H9 (cell line): ENCODE measurements around the gene TRPM8. TPM values are rescaled to one million over a fixed set of nuclear protein-coding genes. Genes with fewer than 3 reads are reported as not detected.

ENCODE experiments used
- DNase-seq: peaks from one replicate; pipeline ENCODE4 v3.0.0-alpha.2; 2017
- H2AFZ ChIP-seq: one replicate; pipeline ENCODE4 v1.6.1; 2013; ENCODE audit warnings: mild to moderate bottlenecking, low read length, control low read depth, moderate library complexity
- H2AK5ac ChIP-seq: 2 replicates; pipeline ENCODE4 v1.6.1; 2013; ENCODE audit warnings: low read length, control low read depth, mixed read lengths; ENCODE audit not compliant: insufficient read length
- H2BK120ac ChIP-seq: one replicate; pipeline ENCODE4 v1.6.1; 2013; ENCODE audit warnings: low read depth, mild to moderate bottlenecking, low read length, control low read depth, inconsistent platforms; ENCODE audit not compliant: poor library complexity, severe bottlenecking
- H2BK12ac ChIP-seq: 2 replicates; pipeline ENCODE4 v1.6.1; 2013; ENCODE audit warnings: low read length, control low read depth, mixed read lengths, low read depth; ENCODE audit not compliant: insufficient read length
- H2BK15ac ChIP-seq: 2 replicates; pipeline ENCODE4 v1.6.1; 2013; ENCODE audit warnings: low read depth, low read length, control low read depth
- H2BK20ac ChIP-seq: one replicate; pipeline ENCODE4 v1.6.1; 2013; ENCODE audit warnings: low read depth, mild to moderate bottlenecking, low read length, control low read depth, inconsistent platforms; ENCODE audit not compliant: poor library complexity, severe bottlenecking
- H2BK5ac ChIP-seq: 2 replicates; pipeline ENCODE4 v1.6.1; 2013; ENCODE audit warnings: low read length, control low read depth, mixed read lengths; ENCODE audit not compliant: insufficient read length
- H3K14ac ChIP-seq: 2 replicates; pipeline ENCODE4 v1.6.1; 2013; ENCODE audit warnings: low read length, control low read depth; ENCODE audit not compliant: insufficient read depth
- H3K18ac ChIP-seq: 2 replicates; pipeline ENCODE4 v1.6.1; 2013; ENCODE audit warnings: low read depth, mild to moderate bottlenecking, mixed read lengths, low read length, control low read depth; ENCODE audit not compliant: insufficient read length
- H3K23ac ChIP-seq: 2 replicates; pipeline ENCODE4 v1.6.1; 2013; ENCODE audit warnings: low read length, control low read depth, mixed read lengths, low read depth; ENCODE audit not compliant: insufficient read length
- H3K23me2 ChIP-seq: 2 replicates; pipeline ENCODE4 v1.6.1; 2013; ENCODE audit warnings: low read depth, mild to moderate bottlenecking, mixed read lengths, low read length, control low read depth; ENCODE audit not compliant: insufficient read length, poor library complexity, severe bottlenecking
- H3K27ac ChIP-seq: 2 replicates; pipeline ENCODE4 v1.5.1; 2013; ENCODE audit warnings: low read length, control low read depth, mixed read lengths, low read depth; ENCODE audit not compliant: insufficient read length
- H3K27me3 ChIP-seq: 2 replicates; pipeline ENCODE4 v1.6.1; 2013; ENCODE audit warnings: low read length, control low read depth, inconsistent platforms; ENCODE audit not compliant: insufficient read depth
- H3K4ac ChIP-seq: 2 replicates; pipeline ENCODE4 v1.6.1; 2013; ENCODE audit warnings: low read depth, mild to moderate bottlenecking, control low read depth, inconsistent platforms, low read length, moderate library complexity
- H3K4me1 ChIP-seq: 2 replicates; pipeline ENCODE4 v1.6.1; 2013; ENCODE audit warnings: low read length, control low read depth, inconsistent platforms; ENCODE audit not compliant: insufficient read depth
- H3K4me2 ChIP-seq: 2 replicates; pipeline ENCODE4 v1.6.1; 2013; ENCODE audit warnings: low read length, control low read depth, mixed read lengths; ENCODE audit not compliant: insufficient read length, insufficient read depth
- H3K56ac ChIP-seq: 2 replicates; pipeline ENCODE4 v1.6.1; 2013; ENCODE audit warnings: low read depth, mild to moderate bottlenecking, mixed read lengths, low read length, control low read depth; ENCODE audit not compliant: insufficient read length
- H3K79me1 ChIP-seq: 2 replicates; pipeline ENCODE4 v1.6.1; 2013; ENCODE audit warnings: low read depth, mild to moderate bottlenecking, moderate library complexity, low read length, control low read depth, inconsistent platforms; ENCODE audit not compliant: insufficient read depth, poor library complexity, severe bottlenecking
- H3K79me2 ChIP-seq: 2 replicates; pipeline ENCODE4 v1.6.1; 2013; ENCODE audit warnings: low read length, control low read depth, inconsistent platforms; ENCODE audit not compliant: insufficient read depth
- H3K9ac ChIP-seq: 2 replicates; pipeline ENCODE4 v1.6.1; 2013; ENCODE audit warnings: low read length, control low read depth, mixed read lengths; ENCODE audit not compliant: insufficient read length; ENCODE audit errors: extremely low read depth
- H3K9me3 ChIP-seq: one replicate; pipeline ENCODE4 v1.6.1; 2013; ENCODE audit warnings: low read depth, low read length, inconsistent platforms; ENCODE audit not compliant: control insufficient read depth
- H3T11ph ChIP-seq: one replicate; pipeline ENCODE4 v1.6.1; 2013; ENCODE audit warnings: mild to moderate bottlenecking, low read length, control low read depth, inconsistent platforms
- H4K20me1 ChIP-seq: one replicate; pipeline ENCODE4 v1.6.1; 2013; ENCODE audit not compliant: control insufficient read depth, insufficient read length, insufficient read depth
- H4K5ac ChIP-seq: 2 replicates; pipeline ENCODE4 v1.6.1; 2013; ENCODE audit warnings: low read depth, mild to moderate bottlenecking, mixed read lengths, low read length, control low read depth; ENCODE audit not compliant: insufficient read length
- H4K8ac ChIP-seq: replicated peaks from 2 replicates; pipeline ENCODE4 v1.6.1; 2013; ENCODE audit warnings: low read length, control low read depth, mixed read lengths, low read depth; ENCODE audit not compliant: insufficient read length
- H4K91ac ChIP-seq: 2 replicates; pipeline ENCODE4 v1.6.1; 2013; ENCODE audit warnings: low read depth, mild to moderate bottlenecking, moderate library complexity, mixed read lengths, low read length, control low read depth; ENCODE audit not compliant: insufficient read length
- H3K27ac Mint-ChIP-seq, 3 experiments: 2 replicates in 2 of 3; 3 replicates in 1 of 3; pipeline ENCODE4 v1.8.0; 2020 to 2021; ENCODE audit warnings: mixed read lengths in 3 of 3, mild to moderate bottlenecking in 1 of 3, moderate library complexity in 1 of 3
- H3K27me3 Mint-ChIP-seq: 2 replicates; pipeline ENCODE4 v1.8.0; 2021; ENCODE audit warnings: low read depth, mild to moderate bottlenecking, moderate library complexity, mixed read lengths
- H3K36me3 Mint-ChIP-seq, 3 experiments: 2 replicates in 2 of 3; 3 replicates in 1 of 3; pipeline ENCODE4 v1.8.0; 2020 to 2021; ENCODE audit warnings: low read depth in 3 of 3, mixed read lengths in 3 of 3; ENCODE audit not compliant: insufficient read depth in 1 of 3
- H3K4me1 Mint-ChIP-seq, 2 experiments: 2 replicates each; pipeline ENCODE4 v1.8.0; 2020; ENCODE audit warnings: mixed read lengths in 2 of 2
- H3K4me3 Mint-ChIP-seq, 2 experiments: 2 replicates in 1 of 2; 3 replicates in 1 of 2; pipeline ENCODE4 v1.8.0; 2020 to 2021; ENCODE audit warnings: mild to moderate bottlenecking in 2 of 2, mixed read lengths in 2 of 2, moderate library complexity in 1 of 2
- H3K9me3 Mint-ChIP-seq, 2 experiments: 2 replicates in 1 of 2; 3 replicates in 1 of 2; pipeline ENCODE4 v1.8.0; 2020; ENCODE audit warnings: mild to moderate bottlenecking in 2 of 2, mixed read lengths in 2 of 2, moderate library complexity in 1 of 2
- CTCF ChIP-seq: fragments of 200-600 bp; sonication (generic); conservative IDR thresholded peaks from 3 replicates; pipeline ENCODE4 v1.8.0; 2021; ENCODE audit warnings: antibody characterized with exemption, mild to moderate bottlenecking
- WGBS: extraction: QIAGEN DNeasy Blood & Tissue Kit; methylation state at CpG from one replicate; pipeline ENCODE4 v1.1.7; 2013; ENCODE audit warnings: missing lambda C conversion rate, low lambda C conversion rate, mixed read lengths; ENCODE audit not compliant: insufficient read length; ENCODE audit errors: extremely low coverage; 5-methylcytosine and 5-hydroxymethylcytosine counted together
- total RNA-seq: library from RNA; stranded (reverse); gene quantifications from 2 replicates; pipeline ENCODE4 v1.2.1, GENCODE V29; 2021

The TRPM8 gene
- total RNA-seq, 1 experiment from 2014 or later = 0.28 TPM

- Mint-ChIP-seq H3K36me3 (no peaks in the 10 kb centered on the region), H3K4me1 (no peaks in the 10 kb centered on the region)
These were observed 80.5 kb downstream of the TRPM8 start for GRCh38 chr2:233997707-233998106.

More at GRCh38 chr2:233997707-233998106, 80.5 kb downstream of the TRPM8 start:
- Histone ChIP-seq H3T11ph (no peak overlapping the region), H2BK20ac (no peak overlapping the region), H3K27ac (no peak overlapping the region), H2AFZ (no peak overlapping the region), H3K23ac (no peak overlapping the region), H2BK15ac (no peak overlapping the region), H3K79me2 (no peaks in the 10 kb centered on the region), H3K9ac (no peak overlapping the region), H3K4ac (no peak overlapping the region), H3K56ac (no peak overlapping the region), H3K79me1 (no peaks in the 10 kb centered on the region), H3K4me2 (no peak overlapping the region), H4K91ac (no peak overlapping the region), H2BK5ac (no peak overlapping the region), H4K20me1 (no peaks in the 10 kb centered on the region), H2BK12ac (no peak overlapping the region), H3K27me3 (no peaks in the 10 kb centered on the region), H3K4me1 (no peaks in the 10 kb centered on the region), H2BK120ac (no peak overlapping the region), H4K8ac (no peak overlapping the region), H3K18ac (no peak overlapping the region), H3K23me2 (no peaks in the 10 kb centered on the region), H3K14ac (no peak overlapping the region), H3K9me3 (peaks cover under 1% of the 10 kb centered on the region), H4K5ac (no peak overlapping the region), H2AK5ac (no peak overlapping the region)
- DNase-seq = no peak
- Mint-ChIP-seq H3K4me3 (no peak overlapping the region), H3K27ac (no peak overlapping the region), H3K9me3 (peaks cover 1 to 4% of the 10 kb centered on the region in 2 experiments; a peak in 4 of 5 replicates), H3K27me3 (peaks cover 6% of the 10 kb centered on the region)
- TF ChIP-seq CTCF = no peak
- no CpG with 5 or more reads among the region's 1 CpG for WGBS
